Suppressor macrophage treated with lipopolysaccharide for 1 hour (primary cell): ENCODE results near the gene METAP1D.

Source experiments
- DNase-seq, 3 donors: peaks; one replicate each; pipeline ENCODE4 v3.0.0-alpha.2; 2020 to 2022

The METAP1D gene

DNA sequence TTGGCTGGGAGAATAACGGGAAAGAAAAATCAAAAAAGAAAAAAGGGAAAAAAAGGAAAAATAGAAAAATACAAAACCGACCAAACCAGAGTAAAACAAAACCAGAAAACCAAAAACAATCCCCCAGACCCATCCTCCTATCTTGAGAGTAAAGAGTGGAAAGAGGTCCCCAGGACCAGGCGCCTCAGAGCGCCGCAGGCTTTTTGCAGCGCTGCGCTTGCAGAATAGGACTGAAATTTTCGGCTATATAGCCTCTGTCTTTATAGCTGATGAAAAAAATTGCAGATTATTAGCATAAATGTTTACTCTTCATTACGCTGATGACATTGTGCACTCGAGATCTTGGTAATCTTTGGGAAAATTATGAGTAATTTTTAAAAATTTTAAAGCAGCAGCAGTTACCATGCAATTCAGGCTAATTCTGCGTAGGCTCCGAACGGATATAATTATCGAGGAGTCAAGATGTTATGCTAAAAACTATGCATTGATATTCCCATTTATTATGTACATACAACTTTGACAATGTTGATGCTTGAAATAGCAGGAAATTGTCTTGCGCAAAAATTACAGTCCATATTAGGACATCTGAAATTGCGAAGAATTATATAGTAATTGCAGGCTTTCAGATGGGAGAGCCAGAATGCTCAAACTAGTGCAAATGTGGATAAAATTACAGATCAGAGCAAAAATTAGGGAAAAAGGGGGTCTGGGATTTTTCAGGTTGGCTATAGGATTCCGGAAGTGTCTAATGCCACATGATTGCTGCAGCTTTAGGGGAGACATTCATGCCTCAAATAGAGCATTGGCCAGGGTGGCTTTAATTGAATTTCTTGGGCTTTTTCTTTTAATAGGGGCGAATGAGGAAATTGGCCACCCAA is 93.9 kb downstream of the METAP1D start:
- DNase-seq: peak in 1 of 3 donors; percentile 22

DNA sequence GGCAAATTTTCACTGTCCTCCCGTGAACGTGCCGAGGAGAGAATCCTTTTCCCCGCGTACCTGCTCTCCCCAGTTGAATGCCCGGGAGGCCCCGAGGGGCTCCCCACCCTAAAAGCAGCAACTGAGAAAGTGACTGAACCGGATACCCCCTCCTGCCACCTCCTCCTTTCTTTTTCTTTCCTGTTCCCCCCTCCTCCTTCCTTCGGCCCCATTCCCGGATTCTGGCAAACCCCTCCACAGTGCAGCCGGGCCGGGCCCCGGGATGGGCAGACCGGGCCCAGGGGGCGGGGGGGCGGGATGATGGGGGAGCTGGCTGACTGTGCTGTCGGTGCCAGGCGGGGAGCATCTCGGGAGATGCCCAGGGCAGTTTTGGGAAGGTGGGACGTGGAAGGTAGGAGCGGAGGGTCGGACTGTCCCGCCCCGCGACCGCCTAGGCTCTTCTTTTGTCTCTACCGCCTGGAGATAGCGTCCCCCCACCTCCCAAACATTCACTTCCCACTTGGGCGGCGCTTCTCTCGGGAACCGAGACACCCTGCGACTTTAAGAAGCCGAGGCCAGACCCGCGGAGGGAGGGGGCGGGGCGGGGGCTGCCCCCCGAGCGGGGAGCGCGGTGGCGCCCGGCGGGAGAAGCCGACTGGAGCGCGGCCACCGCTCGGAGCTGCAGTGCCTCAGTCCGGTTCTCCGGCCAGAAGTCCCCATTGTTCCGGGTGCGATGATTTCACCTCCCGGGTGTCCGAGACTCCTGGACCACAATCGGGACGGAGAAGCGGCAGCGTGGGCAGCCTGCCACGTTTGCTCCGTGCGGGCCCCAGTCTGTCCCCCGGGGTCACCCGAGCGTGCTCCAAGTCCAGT is 94.8 kb downstream of the METAP1D start:
- DNase-seq: peak in 1 of 3 donors; percentile 48

- DNase-seq: peak; percentile 77 to 89 (median 78)
Observed at GRCh38 chr2:172095146-172095904, 95.6 kb downstream of the METAP1D start.

- peak in 1 of 3 donors; percentile 10 for DNase-seq
Observed at GRCh38 chr2:172095905-172096625, 96.3 kb downstream of the METAP1D start.

DNA sequence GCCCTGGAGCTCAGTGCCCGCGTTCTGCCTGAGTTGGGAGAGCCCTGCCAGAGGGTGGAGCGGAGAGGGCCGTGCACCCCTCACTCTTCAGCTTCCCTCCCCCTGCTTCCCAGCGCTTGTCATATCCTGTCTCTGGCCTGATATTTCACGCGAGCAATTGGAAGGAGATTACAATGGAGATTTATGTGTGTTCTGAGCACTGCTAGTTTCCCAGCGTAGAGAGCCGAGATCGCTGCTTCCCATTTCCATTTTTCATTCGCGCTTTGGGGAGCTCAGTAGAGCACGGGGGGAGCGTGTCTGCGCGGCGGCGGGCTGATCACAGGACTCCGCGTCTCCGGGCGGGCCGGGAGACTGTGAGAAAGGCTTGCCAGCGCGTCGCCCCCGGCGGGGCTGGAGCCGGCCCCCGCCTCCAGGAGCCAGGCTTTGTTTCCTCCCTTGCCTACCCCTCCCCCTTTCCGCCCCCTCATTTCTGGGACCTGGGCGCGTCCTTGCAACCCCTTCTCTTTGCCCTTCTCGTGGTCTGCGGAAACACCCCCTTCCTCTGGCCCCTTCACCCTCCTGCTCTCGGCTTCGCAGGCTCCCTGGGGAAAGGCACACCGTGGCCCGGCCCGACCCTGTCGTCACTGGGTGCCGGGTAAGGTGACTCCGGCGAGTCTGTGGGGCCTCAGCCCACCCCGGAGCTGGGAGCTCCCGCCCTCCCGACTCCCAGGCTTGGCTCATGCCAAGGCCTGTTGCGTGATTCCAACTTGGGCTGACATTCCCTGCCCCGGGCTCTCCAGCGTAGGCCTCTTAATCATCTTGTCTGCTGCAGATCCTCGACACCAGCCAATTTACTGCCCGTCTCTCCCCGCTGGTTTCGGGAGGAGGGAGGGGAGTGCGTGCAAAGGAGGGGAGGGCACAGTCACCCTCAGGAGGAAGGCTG is 97.1 kb downstream of the METAP1D start:
- DNase-seq: peak in 2 of 3 donors; percentile 45 to 59

GRCh38 chr2:172097557-172098131 is 97.9 kb downstream of the METAP1D start:
- no peak for DNase-seq

- DNase-seq: no peak
Observed at GRCh38 chr2:172098287-172098649, 98.5 kb downstream of the METAP1D start.

DNA sequence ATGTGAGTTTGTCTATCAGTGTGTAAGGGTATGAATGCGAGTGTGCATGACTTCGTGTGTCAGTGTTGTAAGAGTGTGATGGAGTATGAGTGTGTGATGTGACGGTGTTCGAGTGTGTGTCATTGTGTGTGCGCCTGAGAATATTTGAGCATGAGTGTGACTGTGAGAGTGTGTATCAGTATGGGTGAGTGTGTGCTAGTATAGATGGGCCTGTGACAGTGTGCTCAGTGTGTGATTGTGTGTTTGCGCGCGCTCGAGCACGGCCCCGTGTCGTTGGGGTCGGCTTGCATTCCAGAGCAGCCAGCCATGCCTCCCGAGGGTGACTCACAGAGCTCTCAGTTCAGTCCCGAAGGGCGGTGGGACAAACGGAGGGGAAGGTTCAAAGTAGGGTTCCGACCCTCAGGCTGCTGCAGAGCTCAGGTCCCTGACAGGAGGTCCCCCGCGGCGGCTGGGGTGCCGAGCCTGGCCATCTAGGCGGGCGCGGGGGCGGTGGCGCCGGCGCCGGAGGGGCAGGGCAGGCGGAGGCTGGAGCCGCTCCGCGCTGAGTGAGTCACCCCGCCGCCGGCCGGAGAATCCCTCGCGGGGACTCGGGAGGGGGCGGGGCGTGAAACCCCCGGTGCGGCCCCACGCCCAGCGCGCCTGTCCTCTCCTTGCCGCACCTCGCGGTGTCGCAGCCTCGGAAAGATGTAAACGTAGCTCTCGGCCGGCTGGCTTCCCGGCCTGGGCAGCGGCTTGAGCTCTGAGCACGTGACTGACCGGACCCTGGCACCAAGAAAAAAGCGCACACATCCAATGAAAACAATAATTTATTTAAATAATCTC is 99.1 kb downstream of the METAP1D start:
- DNase-seq: peak; percentile 86 to 96 (median 92)

GRCh38 chr2:172099472-172100079 is 99.8 kb downstream of the METAP1D start:
- DNase-seq: no peak

DNA sequence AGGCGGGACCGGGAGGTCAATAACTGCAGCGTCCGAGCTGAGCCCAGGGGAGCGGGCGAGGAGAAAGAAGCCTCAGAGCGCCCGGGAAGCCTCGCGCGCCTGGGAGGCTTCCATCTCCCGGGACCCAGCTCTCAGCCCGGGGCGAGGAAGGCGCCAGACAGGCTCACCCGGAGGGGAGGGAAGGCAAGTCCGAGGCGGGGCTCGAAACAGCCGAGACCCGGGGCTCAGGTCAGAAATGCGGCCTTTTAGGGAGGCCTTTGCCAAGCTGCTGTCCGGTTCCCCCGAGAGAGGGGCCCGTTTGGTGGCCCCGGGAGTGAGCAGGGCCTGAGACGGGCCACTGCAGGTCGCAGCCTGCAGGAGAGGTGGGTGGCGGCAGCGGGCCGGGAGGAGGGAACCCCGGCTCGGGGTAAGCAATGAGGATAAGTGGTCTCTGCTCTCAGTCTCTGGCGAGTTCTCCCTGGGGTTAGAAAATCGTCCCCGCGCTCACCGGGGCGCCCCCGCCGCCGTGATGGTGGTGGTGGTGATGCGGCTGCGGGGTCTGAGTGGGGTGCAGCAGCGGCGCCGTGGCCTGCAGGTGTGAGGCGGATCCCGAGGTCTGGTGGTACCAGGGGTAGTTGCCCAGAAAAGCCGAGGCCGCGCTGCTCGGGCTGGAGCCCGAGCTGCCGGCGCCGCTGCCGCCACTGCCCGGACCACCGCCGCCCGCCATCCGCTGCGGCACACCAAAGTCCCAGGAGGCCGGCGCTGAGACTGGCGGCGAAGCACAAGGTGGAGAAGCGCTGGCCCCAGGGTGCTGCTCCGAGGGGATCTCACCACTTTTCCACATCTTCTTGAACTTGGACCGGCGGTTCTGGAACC is 100.6 kb downstream of the METAP1D start:
- peak in 1 of 3 donors; percentile 11 for DNase-seq

DNA sequence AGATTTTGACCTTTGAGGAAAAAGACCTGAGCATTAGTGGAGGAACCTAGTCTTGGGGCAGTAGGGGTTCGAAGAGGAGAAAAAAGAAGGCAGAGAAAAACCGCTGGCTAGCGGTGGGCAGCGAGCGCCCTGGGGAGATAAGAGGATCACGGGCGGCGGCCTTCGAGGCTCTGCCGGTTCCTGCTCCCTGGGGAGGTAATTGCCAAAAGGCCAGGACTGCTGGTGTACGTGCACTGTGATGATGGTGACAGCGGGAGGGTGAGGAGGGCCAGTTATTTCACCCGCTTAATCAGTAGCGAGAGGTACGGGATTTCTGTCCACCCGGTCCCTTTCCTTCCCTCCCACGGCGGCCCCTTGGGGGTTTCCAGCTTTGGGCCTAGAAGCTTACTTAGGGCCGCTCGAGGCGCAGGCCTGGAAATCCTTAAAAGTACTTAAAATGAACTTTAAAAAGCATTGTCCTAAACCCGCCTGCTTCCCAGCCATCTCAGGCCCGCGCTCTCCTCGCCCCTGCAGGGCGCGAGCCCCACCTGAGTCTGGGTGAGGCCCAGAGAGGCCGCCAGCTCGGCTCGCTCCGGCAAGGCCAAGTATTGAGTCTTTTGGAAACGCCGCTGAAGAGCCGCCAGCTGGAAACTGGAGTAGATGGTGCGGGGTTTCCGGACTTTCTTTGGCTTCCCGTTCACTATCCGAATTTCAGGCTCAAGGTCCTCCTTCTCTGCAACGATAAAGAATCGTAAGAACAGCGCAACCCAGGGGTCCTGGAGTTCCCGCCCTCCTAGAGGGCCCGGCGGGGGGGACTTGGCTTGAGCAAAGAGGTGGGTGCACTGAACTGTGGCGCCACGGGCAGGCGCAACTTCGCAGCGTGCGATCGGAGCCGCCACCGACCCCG is 101.4 kb downstream of the METAP1D start:
- DNase-seq: peak; percentile 56 to 66 (median 62)

DNA sequence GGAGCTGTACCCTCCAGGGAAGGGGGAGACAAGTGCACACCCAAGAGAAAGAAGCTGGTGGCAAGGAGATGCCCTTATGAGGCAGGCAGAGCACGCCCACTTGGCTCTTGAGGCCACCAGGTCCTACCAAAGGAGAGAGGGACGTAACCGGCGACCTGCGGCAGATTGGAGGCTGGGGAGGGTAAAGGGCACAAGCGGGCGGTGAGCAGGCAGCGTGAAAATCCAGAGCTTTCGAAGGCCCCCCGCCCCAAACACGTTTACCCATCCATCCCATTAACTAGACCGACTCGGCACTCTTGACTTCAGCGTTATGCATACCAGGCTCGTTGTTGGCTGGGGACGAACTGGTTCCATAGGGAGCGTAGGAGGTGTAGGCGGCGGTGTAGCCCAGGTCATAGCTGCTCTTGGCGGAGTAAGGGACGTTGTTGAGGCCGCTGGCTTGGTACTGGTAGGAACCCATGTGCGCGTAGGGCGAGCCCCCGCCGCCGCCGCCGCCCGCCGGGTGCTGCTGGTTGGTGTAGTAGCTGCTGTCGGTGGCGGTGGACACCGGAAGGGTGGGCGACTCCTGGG is 102.2 kb downstream of the METAP1D start:
- peak in 1 of 3 donors; percentile 31 for DNase-seq

DNA sequence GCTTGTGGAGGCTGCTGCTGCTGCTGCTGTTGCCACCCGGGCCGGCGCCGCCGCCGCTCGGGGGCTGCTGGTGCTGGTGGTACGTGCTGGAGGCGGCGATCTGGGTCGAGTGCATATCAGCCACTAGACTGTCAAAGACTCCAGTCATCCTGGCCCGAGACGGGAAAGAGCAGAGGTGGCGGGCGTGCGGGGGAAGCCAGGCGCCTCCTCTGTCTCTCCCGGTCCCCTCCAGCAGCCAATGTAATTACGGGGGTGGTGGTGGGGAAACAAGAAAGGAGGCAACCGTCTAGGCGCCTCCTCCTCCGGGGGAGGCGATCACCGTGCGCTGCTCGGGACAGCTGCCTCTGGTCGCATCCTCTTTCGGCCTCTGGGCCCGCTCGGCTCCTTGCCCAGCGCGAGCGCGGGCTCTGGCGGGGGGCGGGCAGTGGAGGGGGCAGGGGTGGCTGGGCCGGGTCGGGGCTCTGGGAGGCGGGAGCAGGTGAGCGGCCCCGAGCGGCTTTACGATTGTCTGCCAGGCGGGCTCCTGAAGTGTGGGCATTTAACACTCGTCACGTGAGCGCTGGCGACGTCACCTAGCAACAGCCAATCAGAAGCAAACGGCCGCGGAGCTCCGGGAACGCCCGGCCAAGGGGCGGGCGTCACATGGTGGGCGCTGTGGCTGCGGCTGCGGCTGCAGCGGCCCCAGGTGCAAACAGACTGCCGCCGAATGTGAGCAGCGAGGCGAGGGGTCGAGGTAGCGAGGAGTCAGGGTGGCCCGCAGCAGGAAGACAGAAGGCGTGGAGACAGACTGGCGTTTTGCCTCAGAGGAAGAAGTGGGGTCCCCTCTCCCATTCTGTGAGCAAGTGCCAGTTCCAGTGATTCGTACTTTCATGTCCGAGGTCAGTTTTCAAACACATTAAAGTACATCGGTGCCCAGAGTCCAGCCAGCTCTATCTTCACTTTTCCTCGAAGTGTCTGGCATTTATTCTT is 102.9 kb downstream of the METAP1D start, which contains the start of gene DLX2:
DLX2 (minus strand) TSS at position 510 of the 969 bp plus-strand sequence; CDS start at position 148, 362 bp downstream.
- DNase-seq: peak; percentile 86 to 90 (median 89)

DNA sequence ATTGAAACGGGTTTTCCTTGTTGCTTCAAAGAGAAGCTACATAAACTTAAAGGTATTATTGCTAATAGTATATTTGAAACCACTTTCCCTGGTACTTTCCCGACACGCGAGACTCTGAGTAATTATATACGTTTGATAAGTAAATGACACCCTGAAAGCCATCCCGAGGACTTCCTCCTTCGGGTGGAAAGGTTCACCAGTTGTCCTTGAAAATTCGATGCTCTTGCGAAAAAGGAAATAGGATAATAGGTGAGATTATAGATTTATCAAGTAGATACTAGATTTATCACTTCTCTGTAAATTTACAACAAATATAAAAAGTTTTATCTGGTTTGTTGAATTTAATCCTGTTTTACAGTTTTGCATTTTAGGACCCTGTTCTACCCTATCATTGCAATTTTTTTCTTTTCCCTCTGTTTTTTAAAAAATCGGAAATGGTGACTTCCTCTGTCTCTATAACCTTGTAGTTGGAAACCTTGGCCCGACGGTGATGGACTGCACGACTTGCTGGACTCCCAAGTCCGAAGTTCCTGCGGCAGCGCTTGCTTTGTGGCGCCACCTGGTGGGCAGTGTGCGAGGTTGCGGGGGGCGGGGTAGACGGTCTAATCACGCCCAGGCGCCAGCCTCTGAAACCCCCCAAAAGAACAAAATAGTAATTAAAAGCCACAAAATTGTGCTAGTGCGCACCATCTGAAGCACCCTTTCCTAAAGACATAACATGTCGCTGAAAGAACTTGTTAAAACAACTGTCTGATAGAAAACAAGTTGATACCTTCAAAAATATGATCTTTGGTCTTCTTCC is 103.9 kb downstream of the METAP1D start:
- peak; percentile 89 to 92 (median 92) for DNase-seq
